ENCODE results near the gene TNNT3. TPM values are rescaled to one million over a fixed set of nuclear protein-coding genes. Genes with fewer than 3 reads are reported as not detected.

Gene TNNT3
- total RNA-seq, 2 experiments from 2014 or later, result 19.1 to 21.9 TPM

DNA sequence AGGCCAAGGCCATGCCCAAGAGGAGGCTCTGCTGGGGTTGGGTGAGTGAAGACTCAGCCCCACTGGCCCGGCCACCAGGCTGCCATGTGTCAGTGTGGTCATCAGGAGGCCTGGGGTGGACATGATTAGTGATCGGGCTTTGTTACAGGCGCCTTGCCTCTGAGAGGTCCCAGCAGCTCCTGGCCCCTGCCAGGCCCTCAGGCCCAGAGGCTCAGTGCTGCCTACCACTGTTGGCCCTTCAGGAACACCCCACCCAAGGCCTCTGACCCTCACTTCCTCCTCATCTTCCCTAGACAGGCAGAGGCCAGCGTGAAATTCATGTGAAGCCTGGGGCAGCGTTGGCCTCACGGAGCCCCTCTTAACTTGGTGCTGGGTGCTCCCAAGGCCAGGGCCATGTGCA lies 29.8 kb downstream of the TNNT3 start:
- DNase-seq, result no peak
- Mint-ChIP-seq H3K36me3 (ENCODE audit: low read depth) (no peaks in the 10 kb centered on the region), H3K4me1 (ENCODE audit: low read depth) (no peaks in the 10 kb centered on the region), H3K27me3 (no peaks in the 10 kb centered on the region), H3K27ac (no peak overlapping the region), H3K4me3 (no peak overlapping the region), H3K9me3 (no peaks in the 10 kb centered on the region)
- ChIA-PET POLR2A (no interaction called here), CTCF (interaction anchor here (1.0 to 2.0 kb wide), 3 partner anchors 67 to 202 kb away, joined by 3 to 8 read pairs (median 3); no protein-coding TSS in a partner anchor)
- no peaks in the 10 kb centered on the region for H3K4me1 ChIP-seq (ENCODE audit: insufficient read depth, low read length)
- H3K9me3 ChIP-seq (ENCODE audit: control insufficient read depth in 1 of 2, insufficient read depth in 1 of 2, low read length in 2 of 2), result no peaks in the 10 kb centered on the region
- no peak overlapping the region for H3K27ac ChIP-seq (ENCODE audit: low read depth in 1 of 2, low read length in 2 of 2)
- H3K36me3 ChIP-seq (ENCODE audit: insufficient read depth, low read length), result no peaks in the 10 kb centered on the region
- no peaks in the 10 kb centered on the region for H3K27me3 ChIP-seq (ENCODE audit: control insufficient read depth in 1 of 2, insufficient read depth in 2 of 2, low read length in 2 of 2)
- H3K4me3 ChIP-seq (ENCODE audit: low read length), result no peak overlapping the region
- TF ChIP-seq, protein P1, sequence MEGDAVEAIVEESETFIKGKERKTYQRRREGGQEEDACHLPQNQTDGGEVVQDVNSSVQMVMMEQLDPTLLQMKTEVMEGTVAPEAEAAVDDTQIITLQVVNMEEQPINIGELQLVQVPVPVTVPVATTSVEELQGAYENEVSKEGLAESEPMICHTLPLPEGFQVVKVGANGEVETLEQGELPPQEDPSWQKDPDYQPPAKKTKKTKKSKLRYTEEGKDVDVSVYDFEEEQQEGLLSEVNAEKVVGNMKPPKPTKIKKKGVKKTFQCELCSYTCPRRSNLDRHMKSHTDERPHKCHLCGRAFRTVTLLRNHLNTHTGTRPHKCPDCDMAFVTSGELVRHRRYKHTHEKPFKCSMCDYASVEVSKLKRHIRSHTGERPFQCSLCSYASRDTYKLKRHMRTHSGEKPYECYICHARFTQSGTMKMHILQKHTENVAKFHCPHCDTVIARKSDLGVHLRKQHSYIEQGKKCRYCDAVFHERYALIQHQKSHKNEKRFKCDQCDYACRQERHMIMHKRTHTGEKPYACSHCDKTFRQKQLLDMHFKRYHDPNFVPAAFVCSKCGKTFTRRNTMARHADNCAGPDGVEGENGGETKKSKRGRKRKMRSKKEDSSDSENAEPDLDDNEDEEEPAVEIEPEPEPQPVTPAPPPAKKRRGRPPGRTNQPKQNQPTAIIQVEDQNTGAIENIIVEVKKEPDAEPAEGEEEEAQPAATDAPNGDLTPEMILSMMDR (IDR thresholded peaks at IDR 0.05), result no peak
- intact Hi-C loops (cut with DNase I, micrococcal nuclease), result no loop called here
- ATAC-seq (ENCODE audit: poor library complexity), result no peak

DNA sequence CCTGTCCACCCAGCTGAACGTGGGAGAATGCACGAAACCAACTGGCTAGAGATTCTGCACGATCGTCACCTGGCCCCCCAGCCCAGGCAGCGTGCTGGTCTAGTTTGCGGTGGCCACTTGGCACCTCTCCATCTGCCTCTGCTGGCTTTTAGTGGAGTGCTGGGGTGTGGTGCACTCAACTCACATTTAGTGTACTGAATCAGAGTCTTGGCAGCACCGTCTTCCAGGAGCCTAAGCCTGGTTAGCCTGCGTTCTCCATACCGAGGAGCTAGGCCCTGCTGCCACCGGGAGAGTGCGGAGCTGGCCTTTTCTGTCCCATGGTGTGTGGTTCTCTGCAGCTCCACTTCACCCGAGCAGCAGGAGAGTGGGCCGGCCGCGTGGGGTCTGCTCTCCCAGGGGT lies 30.4 kb downstream of the TNNT3 start:
- Histone ChIP-seq H3K36me3 (ENCODE audit: insufficient read depth, low read length) (no peaks in the 10 kb centered on the region), H3K9me3 (ENCODE audit: control insufficient read depth in 1 of 2, insufficient read depth in 1 of 2, low read length in 2 of 2) (no peaks in the 10 kb centered on the region), H3K4me1 (ENCODE audit: insufficient read depth, low read length) (no peaks in the 10 kb centered on the region), H3K27me3 (ENCODE audit: control insufficient read depth in 1 of 2, insufficient read depth in 2 of 2, low read length in 2 of 2) (no peaks in the 10 kb centered on the region), H3K27ac (ENCODE audit: low read depth in 1 of 2, low read length in 2 of 2) (no peak overlapping the region), H3K4me3 (ENCODE audit: low read length) (no peak overlapping the region)
- H3K4me1 Mint-ChIP-seq (ENCODE audit: low read depth), result no peaks in the 10 kb centered on the region
- no peak for DNase-seq
- no peak overlapping the region for H3K4me3 Mint-ChIP-seq
- no peaks in the 10 kb centered on the region for H3K9me3 Mint-ChIP-seq
- TF ChIP-seq, protein P1 (IDR thresholded peaks at IDR 0.05), result no peak
- H3K27me3 Mint-ChIP-seq, result no peaks in the 10 kb centered on the region
- ChIA-PET CTCF (interaction anchor here (2.0 kb wide), 1 partner anchor 201 kb away, joined by 8 read pairs; no protein-coding TSS in a partner anchor), POLR2A (no interaction called here)
- intact Hi-C loops (cut with DNase I, micrococcal nuclease), result no loop called here
- ATAC-seq (ENCODE audit: poor library complexity), result no peak
- H3K27ac Mint-ChIP-seq, result no peak overlapping the region
- no peaks in the 10 kb centered on the region for H3K36me3 Mint-ChIP-seq (ENCODE audit: low read depth)

DNA sequence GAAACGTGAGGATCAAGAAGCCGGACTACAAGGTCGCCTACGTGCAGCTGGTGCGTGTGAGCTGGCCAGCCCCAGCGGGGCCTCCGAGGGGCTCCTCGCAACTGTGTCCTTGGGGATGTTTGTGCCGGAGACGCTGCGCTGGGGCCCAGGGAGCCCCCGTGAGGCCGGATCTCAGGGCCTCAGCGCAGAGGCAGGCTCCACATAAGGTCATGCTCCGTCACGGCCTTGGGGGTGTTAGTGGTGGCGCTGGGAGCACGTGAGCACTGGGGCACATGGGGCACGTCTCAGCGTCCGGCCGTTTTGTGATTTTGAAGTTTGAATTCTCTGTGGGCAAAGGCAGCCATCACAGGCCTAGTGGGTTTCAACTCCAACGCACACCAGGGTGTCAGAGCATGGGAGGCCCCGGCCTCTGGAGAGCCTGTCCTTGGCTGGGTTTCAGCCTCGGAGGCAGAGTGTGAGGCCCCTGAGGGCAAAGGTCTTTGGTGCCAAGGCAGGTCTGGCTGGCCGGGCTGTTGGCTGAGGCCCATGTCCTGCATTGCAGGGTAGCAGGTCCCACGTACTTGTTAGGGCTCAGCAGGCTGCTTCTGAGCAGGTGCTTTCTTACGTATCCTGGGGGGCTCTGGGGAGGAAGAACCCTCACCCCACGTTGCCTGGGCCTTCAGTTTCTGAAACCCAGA lies 33.4 kb downstream of the TNNT3 start:
- no peaks in the 10 kb centered on the region for H3K9me3 ChIP-seq (ENCODE audit: control insufficient read depth in 1 of 2, insufficient read depth in 1 of 2, low read length in 2 of 2)
- H3K4me1 ChIP-seq (ENCODE audit: insufficient read depth, low read length), result no peaks in the 10 kb centered on the region
- Mint-ChIP-seq H3K27ac (no peak overlapping the region), H3K27me3 (no peaks in the 10 kb centered on the region), H3K9me3 (no peaks in the 10 kb centered on the region), H3K36me3 (ENCODE audit: low read depth) (no peaks in the 10 kb centered on the region), H3K4me3 (no peak overlapping the region), H3K4me1 (ENCODE audit: low read depth) (no peaks in the 10 kb centered on the region)
- no peaks in the 10 kb centered on the region for H3K27me3 ChIP-seq (ENCODE audit: control insufficient read depth in 1 of 2, insufficient read depth in 2 of 2, low read length in 2 of 2)
- ChIA-PET POLR2A (no interaction called here), CTCF (no interaction called here)
- no peak overlapping the region for H3K27ac ChIP-seq (ENCODE audit: low read depth in 1 of 2, low read length in 2 of 2)
- ATAC-seq (ENCODE audit: poor library complexity), result no peak
- TF ChIP-seq, protein P1 (IDR thresholded peaks at IDR 0.05), result no peak
- no peaks in the 10 kb centered on the region for H3K36me3 ChIP-seq (ENCODE audit: insufficient read depth, low read length)
- intact Hi-C loops (cut with DNase I, micrococcal nuclease), result no loop called here
- no peak overlapping the region for H3K4me3 ChIP-seq (ENCODE audit: low read length)
- no peak for DNase-seq
